ENCODE results near the gene PCSK1N. TPM values are rescaled to one million over a fixed set of nuclear protein-coding genes. Genes with fewer than 3 reads are reported as not detected.

The PCSK1N gene, protein sequence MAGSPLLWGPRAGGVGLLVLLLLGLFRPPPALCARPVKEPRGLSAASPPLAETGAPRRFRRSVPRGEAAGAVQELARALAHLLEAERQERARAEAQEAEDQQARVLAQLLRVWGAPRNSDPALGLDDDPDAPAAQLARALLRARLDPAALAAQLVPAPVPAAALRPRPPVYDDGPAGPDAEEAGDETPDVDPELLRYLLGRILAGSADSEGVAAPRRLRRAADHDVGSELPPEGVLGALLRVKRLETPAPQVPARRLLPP
- 1.4 and 1.5 TPM in 2 replicates for total RNA-seq

DNA sequence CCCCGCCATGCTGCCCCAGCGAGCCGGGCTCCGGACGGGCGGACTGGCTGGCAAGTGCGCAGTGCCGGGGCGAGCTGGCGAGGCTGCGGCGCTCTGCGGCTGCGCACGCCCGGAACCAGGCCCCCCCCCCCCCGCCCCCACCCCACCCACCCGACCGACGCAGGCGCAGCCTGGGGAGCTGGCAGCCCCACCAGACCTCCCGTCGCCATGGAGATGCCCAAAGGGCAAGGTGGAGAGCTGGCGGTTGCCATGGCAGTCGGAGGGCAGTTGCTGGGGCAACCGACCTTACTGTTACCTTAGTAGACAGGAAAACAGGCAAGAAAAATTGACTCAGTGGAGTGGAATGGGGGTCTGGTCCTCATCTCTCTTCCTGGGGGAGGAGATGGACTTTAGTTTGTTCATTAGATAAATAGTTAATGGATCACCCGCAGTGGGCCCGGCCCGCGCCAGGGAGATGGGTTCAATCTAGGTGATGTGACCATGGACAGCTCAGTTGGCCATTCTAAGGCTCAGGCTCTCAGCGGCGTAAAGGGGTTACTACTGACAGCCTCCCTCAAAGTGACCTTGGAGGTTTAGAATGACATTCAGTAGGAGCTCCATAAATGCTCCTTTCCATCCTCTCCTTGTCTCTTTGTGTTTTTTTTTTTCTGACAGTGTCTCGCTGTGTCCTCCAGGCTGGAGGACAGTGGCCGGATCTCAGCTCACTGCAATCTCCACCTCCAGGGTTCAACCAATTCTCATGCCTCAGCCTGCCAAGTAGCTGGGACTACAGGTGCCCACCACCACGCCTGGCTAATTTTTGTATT is at the start of gene PCSK1N:
TSS of gene PCSK1N (minus strand) at position 87 of the 806 bp plus-strand sequence. CDS start at position 9, 78 bp downstream.

DNA sequence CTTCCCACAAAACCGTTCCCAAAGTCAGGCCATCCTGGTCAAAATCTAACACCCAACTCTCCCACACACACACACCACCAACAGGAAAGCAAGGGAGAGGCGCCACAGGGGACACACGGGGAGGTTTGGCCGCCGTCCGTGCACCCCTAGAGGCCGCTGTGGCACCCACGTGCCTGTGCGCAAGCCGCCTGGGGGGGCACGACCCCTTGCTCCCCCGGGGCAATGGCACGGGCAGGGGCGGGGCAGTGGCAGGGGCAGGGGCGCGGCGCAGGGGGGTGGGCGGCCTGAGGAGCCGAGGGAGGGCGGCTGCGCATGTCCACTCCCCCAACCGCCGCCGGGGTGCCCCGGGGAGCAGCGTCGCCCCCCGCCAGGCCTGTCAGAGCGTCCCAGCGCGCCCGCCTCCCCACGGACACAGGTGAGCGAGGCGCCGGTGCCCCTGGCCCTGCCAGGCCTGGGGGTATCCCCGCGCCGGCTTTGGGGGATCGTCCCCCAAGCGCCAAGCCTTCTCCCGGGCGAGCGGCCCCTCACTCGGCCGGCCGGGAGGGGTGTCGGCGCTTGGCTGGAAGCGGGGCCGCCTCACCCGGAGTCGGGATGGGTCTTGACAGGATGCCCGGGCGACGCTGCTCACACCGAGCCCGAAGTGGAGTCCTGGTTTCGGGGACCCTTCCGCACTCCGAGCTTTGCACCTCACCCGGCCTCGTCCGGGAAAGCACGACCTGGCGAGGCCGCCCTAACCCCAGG is 9.1 kb downstream of the PCSK1N start, which contains the start of gene ERAS:
TSS of gene ERAS (plus strand) at position 379 of the 741 bp plus-strand sequence. CDS start 2,611 bp downstream, outside the sequence.

DNA sequence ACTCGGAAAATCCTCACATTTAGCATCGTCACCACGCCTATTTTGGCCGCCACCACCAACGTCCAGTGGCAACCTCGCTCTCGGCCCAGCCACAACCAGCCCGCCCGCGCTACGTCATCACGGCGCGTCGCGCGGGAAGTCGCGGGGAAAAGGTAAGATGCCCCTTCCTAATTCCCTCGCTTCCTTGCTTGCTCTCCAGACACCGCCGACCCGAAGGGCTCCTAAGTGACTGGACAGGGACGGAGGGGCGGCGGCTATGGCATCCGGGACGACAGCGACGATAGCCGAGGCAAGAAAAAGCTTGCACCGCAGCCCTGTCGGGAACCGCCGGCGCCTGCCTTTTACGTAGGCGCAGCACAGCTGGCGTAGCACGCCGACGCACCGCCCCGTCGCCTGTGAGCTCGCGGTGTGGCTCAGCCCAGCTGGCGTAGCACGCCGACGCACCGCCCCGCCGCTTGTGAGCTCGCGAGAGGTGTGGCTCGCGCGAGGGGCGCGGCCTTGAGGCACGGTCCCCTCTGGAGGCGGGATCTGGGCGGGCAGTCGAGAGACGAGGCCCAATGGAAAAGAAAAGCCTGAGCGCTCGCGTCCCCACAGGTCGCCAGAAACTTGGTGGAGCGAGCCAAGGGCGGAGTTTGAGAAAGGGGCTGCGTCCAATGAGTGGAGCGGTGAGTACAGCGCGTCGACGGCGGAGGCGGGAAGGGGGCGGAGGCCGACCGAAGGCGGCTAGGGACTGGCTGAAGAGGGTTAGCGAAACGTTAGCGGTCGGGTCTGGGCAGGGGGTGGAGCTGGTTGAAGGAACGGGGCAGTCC is 33.9 kb downstream of the PCSK1N start, which contains the start of gene HDAC6:
TSS of gene HDAC6 (plus strand) at position 788 of the 809 bp plus-strand sequence. CDS start 626 bp downstream, outside the sequence.

DNA sequence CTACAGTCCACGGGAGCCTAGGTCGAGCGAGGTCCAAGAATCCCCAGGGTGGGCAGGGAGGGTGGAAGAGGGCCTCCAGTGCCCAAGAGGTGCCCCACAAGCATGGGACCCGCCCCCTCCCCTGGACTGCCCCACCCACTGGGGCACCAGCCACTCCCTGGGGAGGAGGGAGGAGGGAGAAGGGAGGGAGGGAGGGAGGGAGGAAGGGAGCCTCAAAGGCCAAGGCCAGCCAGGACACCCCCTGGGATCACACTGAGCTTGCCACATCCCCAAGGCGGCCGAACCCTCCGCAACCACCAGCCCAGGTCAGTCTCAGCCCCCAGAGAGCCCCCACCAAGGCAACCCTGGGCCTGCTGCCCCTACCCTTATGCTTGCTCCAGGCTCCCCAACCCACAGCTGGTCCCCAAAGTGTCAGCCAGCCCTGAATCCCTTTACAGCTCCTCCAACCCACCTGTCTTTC is 49.0 kb downstream of the PCSK1N start, which contains the start of gene GATA1:
TSS of gene GATA1 (plus strand) at position 250 of the 460 bp plus-strand sequence. CDS start 4,520 bp downstream, outside the sequence.

Other genes starting within 250 kb of the PCSK1N start
- 115 and 118 TPM in 2 replicates for gene WDR13, start 238.1 kb downstream of the PCSK1N start, total RNA-seq
- not detected in 2 replicates for gene WAS, start 151.8 kb downstream of the PCSK1N start, total RNA-seq
- 3.7 and 6.9 TPM in 2 replicates for gene SUV39H1, start 138.9 kb downstream of the PCSK1N start, total RNA-seq
- gene GLOD5, start 73.9 kb downstream of the PCSK1N start, total RNA-seq: not detected in 2 replicates
- not detected in 2 replicates for gene GATA1, start 49.0 kb downstream of the PCSK1N start, total RNA-seq
- 30.3 and 33.5 TPM in 2 replicates for gene HDAC6, start 33.5 kb downstream of the PCSK1N start, total RNA-seq
- not detected in 2 replicates for gene ERAS, start 9.1 kb downstream of the PCSK1N start, total RNA-seq
- 9.6 and 22.4 TPM in 2 replicates for gene TIMM17B, start 62.2 kb upstream of the PCSK1N start, total RNA-seq
- 48.1 and 55.8 TPM in 2 replicates for gene PQBP1, start 62.3 kb upstream of the PCSK1N start, total RNA-seq
- gene SLC35A2, start 76.0 kb upstream of the PCSK1N start, total RNA-seq: 32.1 and 32.5 TPM in 2 replicates
- gene PIM2, start 83.4 kb upstream of the PCSK1N start, total RNA-seq: 1.8 and 7.6 TPM in 2 replicates
- 31.8 and 32.9 TPM in 2 replicates for gene OTUD5, start 122.0 kb upstream of the PCSK1N start, total RNA-seq
- gene KCND1, start 136.2 kb upstream of the PCSK1N start, total RNA-seq: 0.81 and 1.4 TPM in 2 replicates
- gene GRIPAP1, start 166.7 kb upstream of the PCSK1N start, total RNA-seq: 10.4 and 19.0 TPM in 2 replicates
- gene TFE3, start 207.7 kb upstream of the PCSK1N start, total RNA-seq: 38.3 and 58.5 TPM in 2 replicates
- gene CCDC120, start 223.4 kb upstream of the PCSK1N start, total RNA-seq: 1.1 and 1.6 TPM in 2 replicates
- gene PRAF2, start 238.4 kb upstream of the PCSK1N start, total RNA-seq: 24.0 and 56.5 TPM in 2 replicates
- 64.0 and 93.0 TPM in 2 replicates for gene WDR45, start 244.3 kb upstream of the PCSK1N start, total RNA-seq